HFFc6 (cell line): ENCODE results near the gene OR10H3. TPM values are rescaled to one million over a fixed set of nuclear protein-coding genes. Genes with fewer than 3 reads are reported as not detected.

Experiments
- DNase-seq: peaks from one replicate; pipeline ENCODE4 v3.0.0-alpha.2; 2018
- H3K27ac Mint-ChIP-seq: 2 replicates; pipeline ENCODE4 v1.8.0; 2020; ENCODE audit warnings: mild to moderate bottlenecking, mixed read lengths
- H3K27me3 Mint-ChIP-seq: 2 replicates; pipeline ENCODE4 v1.8.0; 2021; ENCODE audit warnings: mild to moderate bottlenecking, moderate library complexity, mixed read lengths; ENCODE audit not compliant: insufficient read depth
- H3K36me3 Mint-ChIP-seq: 2 replicates; pipeline ENCODE4 v1.8.0; 2021; ENCODE audit warnings: low read depth, mixed read lengths
- H3K4me1 Mint-ChIP-seq: 2 replicates; pipeline ENCODE4 v1.8.0; 2020; ENCODE audit warnings: low read depth, mixed read lengths
- H3K4me3 Mint-ChIP-seq: 2 replicates; pipeline ENCODE4 v1.8.0; 2020; ENCODE audit warnings: mild to moderate bottlenecking, moderate library complexity, mixed read lengths
- H3K9me3 Mint-ChIP-seq: 2 replicates; pipeline ENCODE4 v1.8.0; 2020; ENCODE audit warnings: mild to moderate bottlenecking, mixed read lengths
- total RNA-seq, 6 experiments: library from RNA; stranded (reverse); fragmentation: NEBNext Ultra II Directional; extraction: Animal tissue kit (Norgen Biotek cat#: 25700); gene quantifications; 2 replicates in 1 of 6; 3 replicates in 5 of 6; pipeline ENCODE4 v1.2.3, GENCODE V29; 2021
- TF ChIP-seq, protein P1 (sequence below): fragments of 200-600 bp; sonication (generic); IDR thresholded peaks from 2 replicates; pipeline ENCODE4 v1.5.0; 2021; ENCODE audit warnings: antibody characterized with exemption, mild to moderate bottlenecking

OR10H3 gene
- total RNA-seq, 6 experiments from 2014 or later, result not detected

DNA sequence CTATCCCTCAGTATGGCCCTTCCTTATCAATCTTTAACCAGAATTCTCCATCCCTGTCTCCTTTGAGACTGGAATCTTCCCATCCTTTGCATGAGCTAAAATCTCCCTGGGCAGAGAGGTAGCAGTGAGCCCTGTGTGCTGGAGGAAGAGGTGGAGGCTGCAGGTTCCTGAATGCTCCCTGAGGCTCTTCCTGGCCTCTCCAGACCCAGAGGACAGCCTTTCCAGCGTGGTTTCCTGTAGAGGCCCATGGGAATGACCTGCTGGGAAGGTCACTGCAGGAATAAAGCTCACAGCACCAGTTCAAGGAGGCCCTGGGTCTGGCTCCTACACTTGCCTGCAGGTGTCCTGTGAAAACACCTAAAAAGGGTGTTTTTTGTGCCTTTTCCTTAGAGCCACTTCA is 5.4 kb upstream of the OR10H3 start:
- H3K27ac Mint-ChIP-seq, result no peak overlapping the region
- H3K9me3 Mint-ChIP-seq, result peaks cover 40% of the 10 kb centered on the region
- H3K36me3 Mint-ChIP-seq, result peaks cover 9% of the 10 kb centered on the region
- no peak overlapping the region for H3K4me3 Mint-ChIP-seq
- no peaks in the 10 kb centered on the region for H3K27me3 Mint-ChIP-seq
- TF ChIP-seq, protein P1, sequence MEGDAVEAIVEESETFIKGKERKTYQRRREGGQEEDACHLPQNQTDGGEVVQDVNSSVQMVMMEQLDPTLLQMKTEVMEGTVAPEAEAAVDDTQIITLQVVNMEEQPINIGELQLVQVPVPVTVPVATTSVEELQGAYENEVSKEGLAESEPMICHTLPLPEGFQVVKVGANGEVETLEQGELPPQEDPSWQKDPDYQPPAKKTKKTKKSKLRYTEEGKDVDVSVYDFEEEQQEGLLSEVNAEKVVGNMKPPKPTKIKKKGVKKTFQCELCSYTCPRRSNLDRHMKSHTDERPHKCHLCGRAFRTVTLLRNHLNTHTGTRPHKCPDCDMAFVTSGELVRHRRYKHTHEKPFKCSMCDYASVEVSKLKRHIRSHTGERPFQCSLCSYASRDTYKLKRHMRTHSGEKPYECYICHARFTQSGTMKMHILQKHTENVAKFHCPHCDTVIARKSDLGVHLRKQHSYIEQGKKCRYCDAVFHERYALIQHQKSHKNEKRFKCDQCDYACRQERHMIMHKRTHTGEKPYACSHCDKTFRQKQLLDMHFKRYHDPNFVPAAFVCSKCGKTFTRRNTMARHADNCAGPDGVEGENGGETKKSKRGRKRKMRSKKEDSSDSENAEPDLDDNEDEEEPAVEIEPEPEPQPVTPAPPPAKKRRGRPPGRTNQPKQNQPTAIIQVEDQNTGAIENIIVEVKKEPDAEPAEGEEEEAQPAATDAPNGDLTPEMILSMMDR, result no peak
- no peaks in the 10 kb centered on the region for H3K4me1 Mint-ChIP-seq
- DNase-seq, result no peak

DNA sequence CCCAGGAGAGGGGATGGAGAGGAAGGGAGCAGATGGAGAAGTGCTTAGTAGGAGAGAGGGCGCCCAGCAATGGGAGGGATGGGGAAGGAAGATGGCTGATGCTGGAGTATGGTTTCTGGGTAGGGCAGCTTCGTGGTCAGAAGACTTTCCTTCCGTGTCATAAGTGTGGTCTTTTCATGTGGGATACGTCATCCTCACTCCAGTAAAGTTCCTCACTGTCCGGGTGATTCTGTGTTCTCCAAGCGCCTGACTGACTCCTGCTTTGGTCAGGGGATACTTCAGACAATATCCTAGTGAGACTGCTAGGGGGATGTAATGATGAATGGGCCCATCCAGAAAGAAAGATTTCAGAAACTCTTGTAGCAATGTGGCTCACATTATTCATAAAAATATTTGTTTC is 3.9 kb upstream of the OR10H3 start:
- no peaks in the 10 kb centered on the region for H3K27me3 Mint-ChIP-seq
- H3K4me1 Mint-ChIP-seq, result no peaks in the 10 kb centered on the region
- no peak overlapping the region for H3K27ac Mint-ChIP-seq
- H3K9me3 Mint-ChIP-seq, result peaks cover 27% of the 10 kb centered on the region
- TF ChIP-seq, protein P1, result no peak
- no peak overlapping the region for H3K4me3 Mint-ChIP-seq
- no peaks in the 10 kb centered on the region; the same call in 1 of the 2 replicates for H3K36me3 Mint-ChIP-seq
- no peak for DNase-seq

DNA sequence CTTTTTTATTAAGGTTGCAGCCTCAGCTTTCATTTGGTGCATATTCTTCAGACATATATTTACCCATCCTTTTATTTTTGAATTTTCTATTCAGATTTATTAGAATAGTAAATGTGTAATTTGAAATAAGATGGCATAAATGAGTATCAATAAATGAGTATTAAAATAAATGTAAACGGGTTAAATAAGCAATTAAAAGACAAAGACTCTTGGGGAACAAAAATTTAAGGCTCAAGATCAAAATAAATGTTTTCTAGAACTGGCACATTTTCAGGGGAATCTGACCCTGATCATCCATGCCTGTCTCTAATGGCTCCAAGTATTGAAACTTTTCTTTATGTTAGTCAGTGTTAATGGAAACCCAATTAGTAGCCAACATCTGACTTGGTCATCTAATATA is 3.0 kb downstream of the OR10H3 start:
- Mint-ChIP-seq H3K4me1 (no peaks in the 10 kb centered on the region), H3K27ac (no peak overlapping the region), H3K4me3 (no peak overlapping the region), H3K27me3 (no peaks in the 10 kb centered on the region), H3K36me3 (peaks cover 6% of the 10 kb centered on the region), H3K9me3 (peaks cover 34% of the 10 kb centered on the region)
- DNase-seq, result no peak
- TF ChIP-seq, protein P1, result no peak

DNA sequence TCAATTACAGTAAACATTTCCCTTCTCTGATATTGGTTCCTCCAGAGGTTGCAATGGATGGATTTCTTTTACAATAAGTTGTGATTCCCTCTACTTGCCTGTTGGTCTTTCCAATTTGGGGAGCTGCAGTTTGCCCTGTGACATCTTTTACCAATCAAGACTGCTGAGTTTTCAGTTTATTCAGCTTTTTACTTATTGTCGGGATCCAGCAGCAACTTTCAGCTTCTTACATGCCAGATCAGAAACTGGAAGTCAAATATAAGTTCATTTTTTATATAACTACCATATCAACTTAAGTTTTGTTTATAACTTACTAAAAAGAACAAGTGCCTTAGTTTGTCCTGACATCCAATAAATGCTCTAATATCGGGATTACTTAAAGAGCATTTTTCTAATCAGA is 10.5 kb downstream of the OR10H3 start:
- no peak for DNase-seq
- TF ChIP-seq, protein P1, result no peak
- Mint-ChIP-seq H3K27me3 (no peaks in the 10 kb centered on the region), H3K4me1 (no peaks in the 10 kb centered on the region), H3K27ac (no peak overlapping the region), H3K9me3 (peaks cover 26% of the 10 kb centered on the region), H3K36me3 (no peaks in the 10 kb centered on the region), H3K4me3 (no peak overlapping the region)

- Mint-ChIP-seq H3K27ac (no peak overlapping the region), H3K9me3 (peaks cover 52% of the 10 kb centered on the region), H3K4me1 (no peaks in the 10 kb centered on the region), H3K4me3 (no peak overlapping the region), H3K36me3 (no peaks in the 10 kb centered on the region), H3K27me3 (no peaks in the 10 kb centered on the region)
- DNase-seq, result no peak
- TF ChIP-seq, protein P1, result no peak
Observed at GRCh38 chr19:15758379-15758778, 20.6 kb downstream of the OR10H3 start.
